AG04450 (cell line): ENCODE results near the gene ADAM23. TPM values are rescaled to one million over a fixed set of nuclear protein-coding genes. Genes with fewer than 3 reads are reported as not detected.

Experiments used
- CTCF ChIA-PET: fragments of 300-600, 350-600 bp; formaldehyde crosslinking; extraction: SDS; loops from one replicate; lab custom pipeline; 2022; ENCODE audit warnings: antibody characterized with exemption, inconsistent platforms; lab: Charles Lee
- POLR2A ChIA-PET: fragments of 350-600 bp; formaldehyde crosslinking; extraction: SDS; loops from one replicate; lab custom pipeline; 2021; ENCODE audit warnings: antibody characterized with exemption, inconsistent platforms; lab: Yijun Ruan, JAX
- DNase-seq: peaks from one replicate; pipeline ENCODE4 v3.0.0-alpha.2; 2011; ENCODE audit warnings: low read depth, low spot score
- H3K27ac ChIP-seq: one replicate; pipeline ENCODE4 v1.5.1; 2012; ENCODE audit warnings: low read depth, low read length, control low read depth
- H3K27me3 ChIP-seq: one replicate; pipeline ENCODE4 v1.6.0; 2012; ENCODE audit warnings: low read length; ENCODE audit not compliant: control insufficient read depth, insufficient read depth
- H3K4me3 ChIP-seq: 2 replicates; pipeline ENCODE4 v1.5.1; 2011; ENCODE audit warnings: mild to moderate bottlenecking, low read depth, low read length, control low read depth
- H3K9me3 ChIP-seq: 2 replicates; pipeline ENCODE4 v1.5.1; 2012; ENCODE audit warnings: low read length; ENCODE audit not compliant: control insufficient read depth, insufficient read depth
- CTCF ChIP-seq: IDR thresholded peaks from 2 replicates; pipeline ENCODE4 v1.5.1; 2011; ENCODE audit warnings: low read depth, low read length, control low read depth, inconsistent platforms
- polyA plus RNA-seq: library from polyadenylated mRNA; depleted of rRNA; stranded (reverse); fragments of >200 nt; gene quantifications from 2 replicates; pipeline ENCODE4 v1.2.3, GENCODE V29; 2011

Gene ADAM23
- polyA plus RNA-seq, 1 experiment: 6.6 TPM

GRCh38 chr2:206424134-206424533, 19.2 kb upstream of the ADAM23 start:
- no peak for DNase-seq
- TF ChIP-seq CTCF: no peak
- no peaks in the 10 kb centered on the region for H3K27me3 ChIP-seq
- H3K4me3 ChIP-seq: no peak overlapping the region
- H3K27ac ChIP-seq: no peak overlapping the region
- ChIA-PET POLR2A (no interaction called here), CTCF (no interaction called here)
- H3K9me3 ChIP-seq: no peaks in the 10 kb centered on the region

DNA sequence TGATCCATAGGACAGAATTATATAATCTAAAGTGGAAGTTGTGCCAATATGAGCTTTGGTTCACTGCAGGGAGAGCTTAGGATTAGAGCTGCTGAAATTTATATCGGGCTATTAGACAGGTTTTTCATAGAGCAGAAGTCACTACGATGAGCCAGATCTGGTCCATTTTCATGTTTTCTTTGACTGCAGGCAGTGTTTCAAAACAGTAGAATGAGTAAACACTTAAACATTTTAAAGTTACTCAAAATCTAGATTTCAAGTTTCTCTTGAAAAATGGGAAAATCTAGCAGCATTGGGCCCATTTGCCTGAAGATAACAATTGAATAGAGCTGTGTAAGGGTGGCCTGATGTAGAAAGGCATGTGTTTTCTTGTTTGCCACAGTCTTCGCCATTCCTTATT, 14.5 kb upstream of the ADAM23 start:
- Histone ChIP-seq H3K9me3 (no peaks in the 10 kb centered on the region), H3K27me3 (no peaks in the 10 kb centered on the region), H3K4me3 (no peak overlapping the region), H3K27ac (no peak overlapping the region)
- DNase-seq: no peak
- CTCF ChIA-PET: no interaction called here
- no peak for TF ChIP-seq CTCF
- POLR2A ChIA-PET: no interaction called here

- no peak for TF ChIP-seq CTCF
- no peaks in the 10 kb centered on the region for H3K27me3 ChIP-seq
- no peak for DNase-seq
- H3K27ac ChIP-seq: no peak overlapping the region
- POLR2A ChIA-PET: interaction anchor here (0.8 kb wide), 1 partner anchor 11 kb away, joined by 3 read pairs; no protein-coding TSS in a partner anchor
- no peak overlapping the region for H3K4me3 ChIP-seq
- H3K9me3 ChIP-seq: no peaks in the 10 kb centered on the region
- CTCF ChIA-PET: no interaction called here
Observed at GRCh38 chr2:206430452-206430851, 12.9 kb upstream of the ADAM23 start.

- TF ChIP-seq CTCF: no peak
- DNase-seq: no peak
- CTCF ChIA-PET: no interaction called here
- no peak overlapping the region for H3K4me3 ChIP-seq
- H3K9me3 ChIP-seq: no peaks in the 10 kb centered on the region
- POLR2A ChIA-PET: no interaction called here
- no peak overlapping the region for H3K27ac ChIP-seq
- no peaks in the 10 kb centered on the region for H3K27me3 ChIP-seq
Observed at GRCh38 chr2:206431439-206431838, 11.9 kb upstream of the ADAM23 start.

- no peaks in the 10 kb centered on the region for H3K27me3 ChIP-seq
- ChIA-PET POLR2A (no interaction called here), CTCF (no interaction called here)
- no peaks in the 10 kb centered on the region for H3K9me3 ChIP-seq
- DNase-seq: no peak
- no peak overlapping the region for H3K27ac ChIP-seq
- TF ChIP-seq CTCF: no peak
- no peak overlapping the region for H3K4me3 ChIP-seq
Observed at GRCh38 chr2:206432193-206433082, 10.9 kb upstream of the ADAM23 start.
